GM12878 (cell line): ENCODE results near the gene PRKCB. TPM values are rescaled to one million over a fixed set of nuclear protein-coding genes. Genes with fewer than 3 reads are reported as not detected.
A peak's percentile ranks its signal among the peaks of the same experiment; 100 is the strongest.

Experiments used
- FOXK2 ChIP-seq: fragments of 450-650 bp; IDR thresholded peaks from 2 replicates; pipeline ENCODE4 v1.6.1; 2017; ENCODE audit warnings: mild to moderate bottlenecking, moderate library complexity
- GATAD2B ChIP-seq: fragments of 450-650 bp; conservative IDR thresholded peaks from 2 replicates; pipeline ENCODE4 v1.6.1; 2017; ENCODE audit warnings: low read depth, mild to moderate bottlenecking, moderate library complexity
- HCFC1 ChIP-seq: fragments of 150-350 bp; IDR thresholded peaks from 2 replicates; pipeline ENCODE4 v1.6.1; 2014; ENCODE audit warnings: low read length
- IKZF1 ChIP-seq: fragments of 450-650 bp; conservative IDR thresholded peaks from 2 replicates; pipeline ENCODE4 v1.6.1; 2017; ENCODE audit warnings: antibody characterized with exemption, mild to moderate bottlenecking
- IKZF2 ChIP-seq, 2 experiments: fragments of 450-650 bp; IDR thresholded peaks; 2 replicates each; pipeline ENCODE4 v1.6.1; 2017; ENCODE audit warnings: mild to moderate bottlenecking in 2 of 2, moderate library complexity in 2 of 2
- KDM1A ChIP-seq: fragments of 200-600 bp; sonication (generic); IDR thresholded peaks from 2 replicates; pipeline ENCODE4 v1.6.1; 2016; ENCODE audit warnings: borderline replicate concordance
- MTA3 ChIP-seq: IDR thresholded peaks from 2 replicates; pipeline ENCODE4 v1.6.1; 2012; ENCODE audit warnings: low read length, inconsistent platforms, borderline replicate concordance
- NKRF ChIP-seq: fragments of 450-650 bp; conservative IDR thresholded peaks from 2 replicates; pipeline ENCODE4 v1.6.1; 2017; ENCODE audit warnings: mild to moderate bottlenecking, moderate library complexity
- NR2C1 ChIP-seq: fragments of 450-650 bp; IDR thresholded peaks from 2 replicates; pipeline ENCODE4 v1.6.1; 2017; ENCODE audit warnings: antibody characterized with exemption, mild to moderate bottlenecking, moderate library complexity
- NR2F1 ChIP-seq: fragments of 450-650 bp; conservative IDR thresholded peaks from 2 replicates; pipeline ENCODE4 v1.6.1; 2017; ENCODE audit warnings: mild to moderate bottlenecking
- PKNOX1 ChIP-seq: fragments of 450-650 bp; IDR thresholded peaks from 2 replicates; pipeline ENCODE4 v1.6.1; 2016; ENCODE audit warnings: mild to moderate bottlenecking
- PML ChIP-seq: IDR thresholded peaks from 2 replicates; pipeline ENCODE4 v1.6.1; 2012; ENCODE audit warnings: low read length, inconsistent platforms
- POLR2AphosphoS5 ChIP-seq: IDR thresholded peaks from 2 replicates; pipeline ENCODE4 v1.6.1; 2011; ENCODE audit warnings: mild to moderate bottlenecking, low read length, inconsistent platforms
- RFX5 ChIP-seq: IDR thresholded peaks from 2 replicates; pipeline ENCODE4 v1.6.1; 2011; ENCODE audit warnings: low read depth, low read length, improper control_type of control experiment
- RUNX3 ChIP-seq: IDR thresholded peaks from 2 replicates; pipeline ENCODE4 v1.6.1; 2012; ENCODE audit warnings: low read length, inconsistent platforms
- SIN3A ChIP-seq: IDR thresholded peaks from 2 replicates; pipeline ENCODE4 v1.6.1; 2012; ENCODE audit warnings: low read depth, low read length, improper control_type of control experiment
- SPI1 ChIP-seq: IDR thresholded peaks from 2 replicates; pipeline ENCODE4 v1.6.1; 2011; ENCODE audit warnings: low read depth, mild to moderate bottlenecking, low read length, moderate library complexity, borderline replicate concordance; ENCODE audit not compliant: insufficient read depth
- polyA plus RNA-seq, 11 experiments: library from polyadenylated mRNA; depleted of rRNA in 4 of 11; unstranded in 6 of 11; stranded (reverse) in 5 of 11; fragments of >200 nt; fragmentation: Nextera tagmentation in 4 of 11; fragmentation: Illumina TruSeq in 1 of 11; extraction: Ambion mirVana in 4 of 11; extraction: Trizol in 1 of 11; gene quantifications; 1 replicate in 1 of 11; 2 replicates in 10 of 11; pipeline versions ENCODE4 v1.2.1 to v1.2.3, GENCODE V29; 2011 to 2016; ENCODE audit warnings: inconsistent platforms in 2 of 11, missing spikeins in 2 of 11, low read depth in 1 of 11
- total RNA-seq, 4 experiments: library from RNA; depleted of rRNA in 3 of 4; stranded (reverse); fragments of >200 nt in 3 of 4; fragmentation: Illumina TruSeq in 1 of 4; extraction: Trizol in 1 of 4; gene quantifications; 2 replicates each; pipeline versions ENCODE4 v1.2.1 to v1.2.3, GENCODE V29; 2013 to 2021
- TF ChIP-seq, protein P1 (sequence below): fragments of 450-650 bp; IDR thresholded peaks from 2 replicates; pipeline ENCODE4 v1.6.1; 2017; ENCODE audit warnings: mild to moderate bottlenecking, moderate library complexity
- TF ChIP-seq, protein P2 (sequence below): IDR thresholded peaks from 2 replicates; pipeline ENCODE4 v1.6.1; 2012; ENCODE audit warnings: low read depth, low read length, improper control_type of control experiment
- TF ChIP-seq, protein P3 (sequence below): IDR thresholded peaks from 2 replicates; pipeline ENCODE4 v1.6.1; 2012; ENCODE audit warnings: low read depth, low read length, improper control_type of control experiment

PRKCB gene
- total and polyA plus RNA-seq, 10 of the 15 experiments (the other 5 are each of a cell fraction or from before 2014, with no cell fraction given): 21.4 to 158 (median 97.3) TPM

DNA sequence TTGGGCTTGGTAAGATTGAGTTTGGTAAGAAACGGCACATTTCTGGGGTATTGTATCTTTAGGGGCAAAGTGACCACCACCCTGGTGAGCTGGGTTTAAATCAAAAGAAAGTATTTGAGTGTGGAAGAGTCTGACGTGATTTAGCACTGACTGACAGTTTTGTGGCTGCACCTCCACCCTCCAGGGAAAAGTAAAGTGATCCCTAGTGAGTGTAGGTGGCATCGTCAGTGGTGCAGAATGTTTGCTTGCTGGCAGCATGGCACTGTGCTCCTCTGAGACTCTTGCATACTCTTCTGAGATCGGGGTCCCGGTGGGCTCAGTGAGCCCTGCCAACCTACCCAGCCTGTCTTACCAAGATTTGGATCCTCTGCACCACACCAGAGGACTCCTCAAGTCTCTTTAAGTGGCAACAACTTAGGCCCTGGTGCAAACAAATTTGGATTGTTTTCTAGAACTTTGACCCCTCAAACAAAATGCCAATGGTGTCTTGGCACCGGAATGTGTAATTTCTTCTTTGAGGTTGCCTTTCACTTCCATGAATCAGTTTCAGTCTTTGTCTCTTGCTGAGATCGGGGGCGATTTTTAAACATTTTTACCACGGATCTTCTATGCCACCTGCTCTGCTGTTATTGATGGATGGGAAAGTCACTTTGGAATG lies 2.8 kb downstream of the PRKCB start (continued):
- TF ChIP-seq PKNOX1 (peak; percentile 58), PML (0 out of 2 replicates have a peak, but pooled peaks have one; percentile 0), FOXK2 (no peak), GATAD2B (0 out of 2 replicates have a peak, but pooled peaks have one; percentile 47), RUNX3 (no peak; the same call in 1 of the 2 replicates), HCFC1 (no peak), NR2F1 (peak; percentile 68), RFX5 (no peak), NR2C1 (0 out of 2 replicates have a peak, but pooled peaks have one; percentile 18), NKRF (no peak), KDM1A (no peak), MTA3 (0 out of 2 replicates have a peak, but pooled peaks have one; percentile 30), SIN3A (no peak), IKZF2 (IDR thresholded peaks at IDR 0.05) (peak; percentile 44 to 50; a peak in 2 of 4 replicates), SPI1 (peak; percentile 35; the same call in 1 of the 2 replicates), POLR2AphosphoS5 (no peak), IKZF1 (peak; percentile 34; the same call in 1 of the 2 replicates)
- TF ChIP-seq, protein P1, sequence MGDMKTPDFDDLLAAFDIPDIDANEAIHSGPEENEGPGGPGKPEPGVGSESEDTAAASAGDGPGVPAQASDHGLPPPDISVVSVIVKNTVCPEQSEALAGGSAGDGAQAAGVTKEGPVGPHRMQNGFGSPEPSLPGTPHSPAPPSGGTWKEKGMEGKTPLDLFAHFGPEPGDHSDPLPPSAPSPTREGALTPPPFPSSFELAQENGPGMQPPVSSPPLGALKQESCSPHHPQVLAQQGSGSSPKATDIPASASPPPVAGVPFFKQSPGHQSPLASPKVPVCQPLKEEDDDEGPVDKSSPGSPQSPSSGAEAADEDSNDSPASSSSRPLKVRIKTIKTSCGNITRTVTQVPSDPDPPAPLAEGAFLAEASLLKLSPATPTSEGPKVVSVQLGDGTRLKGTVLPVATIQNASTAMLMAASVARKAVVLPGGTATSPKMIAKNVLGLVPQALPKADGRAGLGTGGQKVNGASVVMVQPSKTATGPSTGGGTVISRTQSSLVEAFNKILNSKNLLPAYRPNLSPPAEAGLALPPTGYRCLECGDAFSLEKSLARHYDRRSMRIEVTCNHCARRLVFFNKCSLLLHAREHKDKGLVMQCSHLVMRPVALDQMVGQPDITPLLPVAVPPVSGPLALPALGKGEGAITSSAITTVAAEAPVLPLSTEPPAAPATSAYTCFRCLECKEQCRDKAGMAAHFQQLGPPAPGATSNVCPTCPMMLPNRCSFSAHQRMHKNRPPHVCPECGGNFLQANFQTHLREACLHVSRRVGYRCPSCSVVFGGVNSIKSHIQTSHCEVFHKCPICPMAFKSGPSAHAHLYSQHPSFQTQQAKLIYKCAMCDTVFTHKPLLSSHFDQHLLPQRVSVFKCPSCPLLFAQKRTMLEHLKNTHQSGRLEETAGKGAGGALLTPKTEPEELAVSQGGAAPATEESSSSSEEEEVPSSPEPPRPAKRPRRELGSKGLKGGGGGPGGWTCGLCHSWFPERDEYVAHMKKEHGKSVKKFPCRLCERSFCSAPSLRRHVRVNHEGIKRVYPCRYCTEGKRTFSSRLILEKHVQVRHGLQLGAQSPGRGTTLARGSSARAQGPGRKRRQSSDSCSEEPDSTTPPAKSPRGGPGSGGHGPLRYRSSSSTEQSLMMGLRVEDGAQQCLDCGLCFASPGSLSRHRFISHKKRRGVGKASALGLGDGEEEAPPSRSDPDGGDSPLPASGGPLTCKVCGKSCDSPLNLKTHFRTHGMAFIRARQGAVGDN: peak; percentile 60; the same call in 1 of the 2 replicates
- TF ChIP-seq, protein P2, sequence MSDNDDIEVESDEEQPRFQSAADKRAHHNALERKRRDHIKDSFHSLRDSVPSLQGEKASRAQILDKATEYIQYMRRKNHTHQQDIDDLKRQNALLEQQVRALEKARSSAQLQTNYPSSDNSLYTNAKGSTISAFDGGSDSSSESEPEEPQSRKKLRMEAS: no peak
- TF ChIP-seq, protein P3, sequence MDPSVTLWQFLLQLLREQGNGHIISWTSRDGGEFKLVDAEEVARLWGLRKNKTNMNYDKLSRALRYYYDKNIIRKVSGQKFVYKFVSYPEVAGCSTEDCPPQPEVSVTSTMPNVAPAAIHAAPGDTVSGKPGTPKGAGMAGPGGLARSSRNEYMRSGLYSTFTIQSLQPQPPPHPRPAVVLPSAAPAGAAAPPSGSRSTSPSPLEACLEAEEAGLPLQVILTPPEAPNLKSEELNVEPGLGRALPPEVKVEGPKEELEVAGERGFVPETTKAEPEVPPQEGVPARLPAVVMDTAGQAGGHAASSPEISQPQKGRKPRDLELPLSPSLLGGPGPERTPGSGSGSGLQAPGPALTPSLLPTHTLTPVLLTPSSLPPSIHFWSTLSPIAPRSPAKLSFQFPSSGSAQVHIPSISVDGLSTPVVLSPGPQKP: no peak
